HG03354 (cell line): ENCODE data around the gene ETS2.

Source experiments
- ATAC-seq: cut with Tn5 transposase; IDR thresholded peaks from one replicate; pipeline ENCODE4 v1.9.1; 2021; ENCODE audit warnings: mild to moderate bottlenecking; ENCODE audit not compliant: unreplicated experiment, poor library complexity, severe bottlenecking

ETS2 gene

GRCh38 chr21:38775733-38776132, 30.0 kb upstream of the ETS2 start:
- no peak for ATAC-seq

- ATAC-seq, result no peak
These were observed 28.7 kb upstream of the ETS2 start for GRCh38 chr21:38777015-38777414.

GRCh38 chr21:38777531-38777930, 28.2 kb upstream of the ETS2 start:
- ATAC-seq, result no peak

GRCh38 chr21:38780879-38781278, 24.9 kb upstream of the ETS2 start:
- ATAC-seq, result peak; percentile 57

GRCh38 chr21:38784458-38785266, 21.1 kb upstream of the ETS2 start:
- no peak for ATAC-seq

GRCh38 chr21:38785483-38785882, 20.2 kb upstream of the ETS2 start:
- ATAC-seq, result no peak

GRCh38 chr21:38787016-38787415, 18.7 kb upstream of the ETS2 start:
- ATAC-seq, result no peak

- no peak for ATAC-seq
These were observed 18.1 kb upstream of the ETS2 start for GRCh38 chr21:38787461-38788274.

- no peak for ATAC-seq
These were observed 17.3 kb upstream of the ETS2 start for GRCh38 chr21:38788275-38788905.

GRCh38 chr21:38789275-38789674, 16.5 kb upstream of the ETS2 start:
- no peak for ATAC-seq

- ATAC-seq, result no peak
These were observed 15.7 kb upstream of the ETS2 start for GRCh38 chr21:38790059-38790458.

- ATAC-seq, result no peak
These were observed 14.8 kb upstream of the ETS2 start for GRCh38 chr21:38790961-38791360.

GRCh38 chr21:38792676-38793459, 12.9 kb upstream of the ETS2 start:
- no peak for ATAC-seq

- ATAC-seq, result no peak
These were observed 11.6 kb upstream of the ETS2 start for GRCh38 chr21:38793926-38794713.

- ATAC-seq, result no peak
These were observed 10.8 kb upstream of the ETS2 start for GRCh38 chr21:38794978-38795377.

- ATAC-seq, result no peak
These were observed 10.3 kb upstream of the ETS2 start for GRCh38 chr21:38795475-38795874.

GRCh38 chr21:38796424-38796823, 9.3 kb upstream of the ETS2 start:
- no peak for ATAC-seq

GRCh38 chr21:38797470-38797869, 8.3 kb upstream of the ETS2 start:
- no peak for ATAC-seq

- ATAC-seq, result no peak
These were observed 7.6 kb upstream of the ETS2 start for GRCh38 chr21:38798081-38798480.
